Fibroblast of lung (primary cell): ENCODE data around the gene TARBP1. TPM values are rescaled to one million over a fixed set of nuclear protein-coding genes. Genes with fewer than 3 reads are reported as not detected.

Source experiments
- DNase-seq, 2 donors: peaks; one replicate each; pipeline versions ENCODE4 v3.0.0 to v3.0.0-alpha.2; 2010; ENCODE audit warnings: low read depth in 2 of 2
- H2AFZ ChIP-seq: 2 replicates; pipeline ENCODE4 v1.5.1; 2012; ENCODE audit warnings: low read length, control low read depth, inconsistent platforms
- H3K27ac ChIP-seq: 2 replicates; pipeline ENCODE4 v1.5.1; 2011; ENCODE audit warnings: low read length, control low read depth; ENCODE audit not compliant: insufficient read depth
- H3K27me3 ChIP-seq: 2 replicates; pipeline ENCODE4 v1.5.1; 2011; ENCODE audit warnings: mild to moderate bottlenecking, low read length; ENCODE audit not compliant: control insufficient read depth, insufficient read depth
- H3K36me3 ChIP-seq: 2 replicates; pipeline ENCODE4 v1.5.1; 2011; ENCODE audit warnings: low read length; ENCODE audit not compliant: control insufficient read depth, insufficient read depth
- H3K4me1 ChIP-seq: 2 replicates; pipeline ENCODE4 v1.5.1; 2011; ENCODE audit warnings: low read length; ENCODE audit not compliant: control insufficient read depth, insufficient read depth; ENCODE audit errors: extremely low read depth
- H3K4me2 ChIP-seq: 2 replicates; pipeline ENCODE4 v1.5.1; 2011; ENCODE audit warnings: low read length, control low read depth; ENCODE audit not compliant: insufficient read depth; ENCODE audit errors: extremely low read depth
- H3K4me3 ChIP-seq, 4 experiments: fragments of 200-600 bp in 1 of 4; sonication (generic) in 1 of 4; replicated peaks in 1 of 4; 2 replicates each; pipeline ENCODE4 v1.5.1; 2011 to 2016; ENCODE audit warnings: low read length in 4 of 4, low read depth in 3 of 4, mild to moderate bottlenecking in 3 of 4, control low read depth in 2 of 4, inconsistent platforms in 1 of 4, mixed read lengths in 1 of 4; ENCODE audit not compliant: insufficient read depth in 1 of 4; ENCODE audit errors: control extremely low read depth in 1 of 4
- H3K79me2 ChIP-seq: 2 replicates; pipeline ENCODE4 v1.5.1; 2012; ENCODE audit warnings: mild to moderate bottlenecking, low read length, inconsistent platforms; ENCODE audit not compliant: control insufficient read depth, insufficient read depth
- H3K9ac ChIP-seq: 2 replicates; pipeline ENCODE4 v1.5.1; 2011; ENCODE audit warnings: mild to moderate bottlenecking, low read length, control low read depth; ENCODE audit not compliant: insufficient read depth
- H3K9me3 ChIP-seq: 2 replicates; pipeline ENCODE4 v1.5.1; 2012; ENCODE audit warnings: low read depth, low read length; ENCODE audit not compliant: control insufficient read depth, insufficient read depth
- H4K20me1 ChIP-seq: 2 replicates; pipeline ENCODE4 v1.5.1; 2011; ENCODE audit warnings: low read length; ENCODE audit not compliant: control insufficient read depth, insufficient read depth; ENCODE audit errors: extremely low read depth
- CTCF ChIP-seq, 2 donors: IDR thresholded peaks in 1 of 2; conservative IDR thresholded peaks in 1 of 2; 1 replicate in 1 of 2; 2 replicates in 1 of 2; pipeline ENCODE4 v1.5.1; 2011 to 2012; ENCODE audit warnings: low read length in 2 of 2, control low read depth in 1 of 2, inconsistent platforms in 1 of 2, low read depth in 1 of 2, mild to moderate bottlenecking in 1 of 2
- EZH2 ChIP-seq: IDR thresholded peaks from 2 replicates; pipeline ENCODE4 v1.5.1; 2012; ENCODE audit warnings: low read length, control low read depth, mild to moderate bottlenecking; ENCODE audit errors: missing control alignments
- polyA plus RNA-seq, 2 donors: library from polyadenylated mRNA; depleted of rRNA in 1 of 2; stranded (reverse) in 1 of 2; unstranded in 1 of 2; fragments of >200 nt; gene quantifications; 2 replicates each; pipeline ENCODE4 v1.2.1, GENCODE V29; 2011 to 2012; ENCODE audit warnings: missing spikeins in 1 of 2
- total RNA-seq: library from RNA; depleted of rRNA; stranded (reverse); fragments of >200 nt; gene quantifications from 2 replicates; pipeline ENCODE4 v1.2.1, GENCODE V29; 2014

Gene TARBP1
- total and polyA plus RNA-seq, 2 donors (not counting 1 experiment from before 2014, with no cell fraction given) = 11.6 to 20.6 TPM

GRCh38 chr1:234486858-234487840, 8.2 kb upstream of the TARBP1 start:
- Histone ChIP-seq H3K36me3 (no peaks in the 10 kb centered on the region), H3K27me3 (peaks cover 3% of the 10 kb centered on the region), H3K27ac (peak overlapping the region; percentile 20), H3K9me3 (no peaks in the 10 kb centered on the region), H3K4me3 (peak overlapping the region in 3 of 4 experiments; percentile 2 to 19 (median 17)), H4K20me1 (no peaks in the 10 kb centered on the region), H3K79me2 (no peaks in the 10 kb centered on the region), H2AFZ (peak overlapping the region; percentile 66), H3K4me1 (peaks cover 7% of the 10 kb centered on the region), H3K9ac (no peak overlapping the region), H3K4me2 (peak overlapping the region; percentile 80)
- peak; percentile 60 to 90 for DNase-seq
- TF ChIP-seq EZH2 (no peak), CTCF (conservative IDR thresholded peaks at IDR 0.05 in 1 of 2, IDR thresholded peaks at IDR 0.05 in 1 of 2; ENCODE audit: low read depth in 1 of 2, low read length in 2 of 2) (peak; percentile 74 to 78)

GRCh38 chr1:234484991-234485739, 6.2 kb upstream of the TARBP1 start:
- no peak for TF ChIP-seq CTCF (conservative IDR thresholded peaks at IDR 0.05 in 1 of 2, IDR thresholded peaks at IDR 0.05 in 1 of 2; ENCODE audit: low read depth in 1 of 2, low read length in 2 of 2)
- TF ChIP-seq EZH2 = no peak
- Histone ChIP-seq H3K4me3 (no peak overlapping the region), H3K4me1 (peaks cover 7% of the 10 kb centered on the region), H4K20me1 (no peaks in the 10 kb centered on the region), H3K9me3 (no peaks in the 10 kb centered on the region), H3K27ac (no peak overlapping the region), H3K4me2 (no peak overlapping the region), H2AFZ (no peak overlapping the region), H3K9ac (no peak overlapping the region), H3K79me2 (no peaks in the 10 kb centered on the region), H3K27me3 (peaks cover 5% of the 10 kb centered on the region), H3K36me3 (no peaks in the 10 kb centered on the region)
- DNase-seq = no peak

- no peaks in the 10 kb centered on the region for H3K9me3 ChIP-seq
- H4K20me1 ChIP-seq = no peaks in the 10 kb centered on the region
- peaks cover 5% of the 10 kb centered on the region for H3K27me3 ChIP-seq
- no peak overlapping the region for H3K4me3 ChIP-seq
- H3K27ac ChIP-seq = no peak overlapping the region
- no peaks in the 10 kb centered on the region for H3K36me3 ChIP-seq
- peaks cover 7% of the 10 kb centered on the region for H3K4me1 ChIP-seq
- peak in 1 of 2 donors; percentile 12 for DNase-seq
- H3K79me2 ChIP-seq = no peaks in the 10 kb centered on the region
- H3K4me2 ChIP-seq = no peak overlapping the region
- TF ChIP-seq EZH2 (no peak), CTCF (conservative IDR thresholded peaks at IDR 0.05 in 1 of 2, IDR thresholded peaks at IDR 0.05 in 1 of 2; ENCODE audit: low read depth in 1 of 2, low read length in 2 of 2) (no peak)
- H2AFZ ChIP-seq = no peak overlapping the region
- no peak overlapping the region for H3K9ac ChIP-seq
Observed at GRCh38 chr1:234484218-234484617, 5.2 kb upstream of the TARBP1 start.
